ENCODE data around the gene KMT5C.

KMT5C gene

DNA sequence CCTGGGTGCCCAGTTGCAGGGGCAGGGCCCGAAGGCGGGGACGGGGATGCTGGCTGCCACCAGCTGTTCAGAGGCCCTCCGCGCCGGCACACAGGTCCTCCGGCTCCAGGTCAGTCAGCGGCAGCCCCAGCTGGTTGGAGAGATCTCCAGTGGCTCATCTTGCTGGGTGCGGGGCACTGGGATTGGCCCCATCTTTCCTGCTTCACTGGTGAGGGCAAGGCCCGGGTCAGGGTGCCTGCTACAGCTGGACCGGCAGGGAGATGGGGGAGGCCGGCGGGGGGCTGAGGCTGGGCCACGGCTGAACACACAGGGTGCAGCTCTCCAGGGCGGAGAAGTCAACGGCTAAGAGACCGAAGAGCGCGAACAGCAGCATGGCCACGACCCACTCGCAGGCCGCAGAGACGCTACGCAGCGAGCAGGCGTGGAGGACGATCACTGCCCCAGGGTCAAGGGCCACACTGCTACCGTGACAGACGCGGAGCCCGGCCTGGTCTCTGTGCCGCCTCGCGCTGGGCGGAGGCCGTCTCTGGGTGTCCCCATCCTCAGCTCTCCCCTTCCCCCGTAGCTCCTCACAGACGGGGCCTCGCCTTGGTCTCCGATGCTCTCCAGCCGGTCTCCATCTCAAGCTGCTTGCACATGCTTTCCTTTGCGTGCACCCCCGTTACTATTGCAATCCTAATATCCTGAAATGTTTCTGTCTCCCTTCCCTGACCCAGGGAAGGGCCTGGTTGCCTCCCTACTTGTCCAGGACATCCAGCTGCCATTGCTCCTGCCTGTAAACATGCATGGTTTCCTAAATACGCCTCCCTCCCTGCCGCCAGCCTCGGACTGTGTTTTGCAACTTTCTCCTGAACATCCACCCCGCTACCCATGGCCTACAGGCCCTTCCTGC lies 26.8 kb upstream of the KMT5C start:
- ChIA-PET POLR2A (ENCODE audit: low non-redundant PET) (interaction anchor here (0.6 kb wide), 1 partner anchor 71 kb away, joined by 3 read pairs; no protein-coding TSS in a partner anchor), CTCF (interaction anchor here (0.5 to 1.6 kb wide), 4 partner anchors 10 to 339 kb away, joined by 3 read pairs; no protein-coding TSS in a partner anchor)

DNA sequence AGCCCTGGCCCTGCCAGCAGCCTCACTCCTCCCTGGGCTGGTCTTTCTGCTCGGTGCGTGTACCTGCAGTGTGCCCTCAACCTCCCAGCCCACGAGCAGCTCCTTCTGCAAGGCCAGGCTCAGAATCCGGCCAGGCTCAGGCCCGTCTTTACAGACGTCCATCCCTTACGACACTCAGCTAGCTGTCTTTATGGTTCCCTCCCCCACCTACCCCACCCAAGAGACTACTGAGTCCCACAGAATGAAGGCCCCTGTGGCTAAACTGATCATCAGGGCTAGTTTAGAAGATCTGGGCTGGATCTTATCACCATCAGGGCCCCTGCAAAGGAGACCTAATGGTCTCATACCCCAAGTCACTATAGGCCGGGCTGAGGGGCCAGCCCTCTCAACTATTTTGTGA lies 25.3 kb upstream of the KMT5C start:
- DNase-seq (ENCODE audit: low spot score) = no peak
- peak overlapping the region; percentile 39; the same call in 1 of the 2 replicates for H3K27ac ChIP-seq
- POLR2A ChIA-PET (ENCODE audit: low non-redundant PET) = no interaction called here
- TF ChIP-seq, protein P1, sequence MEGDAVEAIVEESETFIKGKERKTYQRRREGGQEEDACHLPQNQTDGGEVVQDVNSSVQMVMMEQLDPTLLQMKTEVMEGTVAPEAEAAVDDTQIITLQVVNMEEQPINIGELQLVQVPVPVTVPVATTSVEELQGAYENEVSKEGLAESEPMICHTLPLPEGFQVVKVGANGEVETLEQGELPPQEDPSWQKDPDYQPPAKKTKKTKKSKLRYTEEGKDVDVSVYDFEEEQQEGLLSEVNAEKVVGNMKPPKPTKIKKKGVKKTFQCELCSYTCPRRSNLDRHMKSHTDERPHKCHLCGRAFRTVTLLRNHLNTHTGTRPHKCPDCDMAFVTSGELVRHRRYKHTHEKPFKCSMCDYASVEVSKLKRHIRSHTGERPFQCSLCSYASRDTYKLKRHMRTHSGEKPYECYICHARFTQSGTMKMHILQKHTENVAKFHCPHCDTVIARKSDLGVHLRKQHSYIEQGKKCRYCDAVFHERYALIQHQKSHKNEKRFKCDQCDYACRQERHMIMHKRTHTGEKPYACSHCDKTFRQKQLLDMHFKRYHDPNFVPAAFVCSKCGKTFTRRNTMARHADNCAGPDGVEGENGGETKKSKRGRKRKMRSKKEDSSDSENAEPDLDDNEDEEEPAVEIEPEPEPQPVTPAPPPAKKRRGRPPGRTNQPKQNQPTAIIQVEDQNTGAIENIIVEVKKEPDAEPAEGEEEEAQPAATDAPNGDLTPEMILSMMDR (conservative IDR thresholded peaks at IDR 0.05; ENCODE audit: low read depth) = no peak
- CTCF ChIA-PET = interaction anchor here (0.6 kb wide), 1 partner anchor 55 kb away, joined by 3 read pairs; no protein-coding TSS in a partner anchor

More for the DNA sequence above, 26.8 kb upstream of the KMT5C start:
- TF ChIP-seq, protein P1 (conservative IDR thresholded peaks at IDR 0.05; ENCODE audit: low read depth) = no peak
- DNase-seq (ENCODE audit: low spot score) = no peak
- peak overlapping the region; percentile 39 for H3K27ac ChIP-seq

DNA sequence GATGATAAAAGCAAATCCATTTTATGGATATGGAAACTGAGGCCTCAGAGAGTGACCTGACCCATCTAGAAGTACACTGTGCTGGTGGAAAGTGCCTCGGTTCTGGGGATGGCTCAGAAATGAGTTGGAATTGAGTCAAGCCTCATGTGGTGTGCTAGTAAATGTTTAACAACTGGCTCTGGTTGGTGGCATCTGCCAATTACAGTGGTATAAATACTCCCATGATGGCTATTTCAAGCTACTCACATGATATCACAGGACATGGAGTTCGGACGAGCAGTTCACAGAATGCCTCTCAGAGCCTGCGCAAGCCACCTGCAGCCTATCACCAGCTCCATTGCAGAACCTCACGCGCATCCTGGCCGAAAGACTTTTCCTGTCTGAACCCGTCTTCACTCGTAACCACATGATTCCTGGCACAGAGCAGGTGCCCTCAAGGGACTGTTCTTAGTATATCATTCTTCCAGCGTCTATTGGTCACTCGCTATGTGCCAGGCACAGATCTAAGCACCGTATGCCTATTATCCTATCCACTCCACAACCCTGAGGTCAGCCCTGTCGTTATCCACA lies 23.6 kb upstream of the KMT5C start:
- ChIA-PET CTCF (interaction anchor here (0.6 to 0.7 kb wide), 2 partner anchors 14 to 75 kb away, joined by 3 read pairs; no protein-coding TSS in a partner anchor), POLR2A (ENCODE audit: low non-redundant PET) (interaction anchor here (0.5 kb wide), 1 partner anchor 45 kb away, joined by 6 read pairs; no protein-coding TSS in a partner anchor)
- TF ChIP-seq, protein P1 (conservative IDR thresholded peaks at IDR 0.05; ENCODE audit: low read depth) = no peak
- peak overlapping the region; percentile 25 for H3K27ac ChIP-seq
- DNase-seq (ENCODE audit: low spot score) = peak; percentile 36

DNA sequence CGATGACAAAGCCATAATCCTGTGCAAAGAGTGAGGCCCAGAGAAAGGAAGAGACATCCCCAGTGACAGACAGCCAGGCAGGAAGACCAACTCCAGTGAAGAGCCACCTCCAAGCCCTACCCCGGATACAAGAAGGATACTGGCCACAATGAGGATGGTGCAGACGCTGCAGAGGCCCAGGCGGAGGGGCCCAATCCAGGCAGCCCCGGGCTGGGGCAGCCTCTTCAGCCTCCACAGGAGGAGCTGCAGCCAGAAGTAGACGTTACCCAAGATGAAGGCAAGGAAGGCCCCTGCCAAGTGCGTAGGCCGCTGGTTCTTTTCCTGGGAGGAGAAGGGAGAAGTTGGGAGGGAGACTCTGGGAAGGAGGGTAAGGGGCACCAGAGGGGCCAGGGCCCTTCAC lies 23.0 kb upstream of the KMT5C start:
- ChIA-PET CTCF (interaction anchor here (0.9 kb wide), 1 partner anchor 23 kb away, joined by 3 read pairs; the partner anchor contains the start of gene KMT5C), POLR2A (ENCODE audit: low non-redundant PET) (interaction anchor here (0.5 to 0.6 kb wide), 2 partner anchors 44 to 156 kb away, joined by 3 to 6 read pairs; no protein-coding TSS in a partner anchor)

DNA sequence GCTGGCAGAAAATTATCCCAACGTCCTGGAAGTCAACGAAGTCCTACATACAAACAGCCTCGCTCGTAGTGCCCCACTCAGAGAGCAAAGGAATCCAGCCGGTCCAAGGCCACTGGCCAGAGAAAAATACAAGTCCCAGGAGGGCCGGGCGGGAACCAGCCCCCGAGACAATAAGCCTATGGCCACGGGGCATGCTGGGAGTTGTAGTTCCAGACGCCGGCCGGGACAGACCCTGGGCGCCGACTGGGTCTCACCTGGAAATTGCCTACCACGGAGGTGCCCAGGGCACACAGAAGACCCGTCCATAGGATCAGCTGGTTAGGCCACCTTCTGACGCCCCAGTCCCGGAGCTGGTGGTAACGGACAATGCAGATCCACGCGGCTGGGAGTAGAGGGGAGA lies 19.9 kb upstream of the KMT5C start:
- no peak overlapping the region for H3K27ac ChIP-seq
- POLR2A ChIA-PET (ENCODE audit: low non-redundant PET) = no interaction called here
- TF ChIP-seq, protein P1 (conservative IDR thresholded peaks at IDR 0.05; ENCODE audit: low read depth) = no peak
- DNase-seq (ENCODE audit: low spot score) = peak; percentile 43
- CTCF ChIA-PET = interaction anchor here (1.3 kb wide), 1 partner anchor 19 kb away, joined by 4 read pairs; no protein-coding TSS in a partner anchor

More for the DNA sequence above, 23.0 kb upstream of the KMT5C start:
- TF ChIP-seq, protein P1 (conservative IDR thresholded peaks at IDR 0.05; ENCODE audit: low read depth) = no peak
- DNase-seq (ENCODE audit: low spot score) = no peak
- H3K27ac ChIP-seq = peak overlapping the region; percentile 25

DNA sequence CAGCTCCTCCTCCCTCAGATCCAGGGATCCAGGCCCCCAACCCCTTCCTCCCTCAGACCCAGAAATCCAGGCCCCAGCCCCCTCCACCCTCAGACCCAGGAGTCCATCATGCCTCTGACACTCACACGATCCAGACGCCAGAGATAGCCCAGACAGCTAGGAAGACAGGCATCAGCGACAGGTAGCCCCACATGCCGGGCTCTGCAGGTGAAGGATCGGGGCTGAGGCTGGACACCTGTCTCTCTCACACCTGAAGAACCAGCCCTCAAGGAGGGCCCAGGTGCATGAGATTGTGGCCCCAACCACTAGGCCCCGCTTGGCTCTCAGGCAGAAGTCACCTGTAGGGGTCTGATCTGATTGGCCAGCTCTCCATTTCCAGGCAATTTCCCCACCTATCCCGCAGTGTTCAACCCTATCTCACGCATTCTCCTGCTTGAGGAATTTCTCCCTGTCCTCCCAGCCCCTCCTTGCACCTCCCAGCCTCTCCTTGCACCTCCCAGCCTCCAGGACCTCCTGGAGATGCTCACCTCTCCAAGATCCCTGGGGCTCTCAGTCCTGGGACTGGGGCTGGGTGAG lies 18.7 kb upstream of the KMT5C start:
- no peak for DNase-seq (ENCODE audit: low spot score)
- ChIA-PET CTCF (interaction anchor here (0.5 to 0.6 kb wide), 2 partner anchors 19 to 23 kb away, joined by 3 to 5 read pairs; no protein-coding TSS in a partner anchor), POLR2A (ENCODE audit: low non-redundant PET) (interaction anchor here (1.0 kb wide), 1 partner anchor 18 kb away, joined by 3 read pairs; the partner anchor contains the start of gene KMT5C)
- TF ChIP-seq, protein P1 (conservative IDR thresholded peaks at IDR 0.05; ENCODE audit: low read depth) = no peak
- H3K27ac ChIP-seq = no peak overlapping the region

All from RWPE1 (cell line).